VCaP (cell line): ENCODE data around the gene C3orf85.
"Not testable (repeated sequence)": the region's sequence is repeated elsewhere in the genome, so short reads cannot be mapped to it uniquely, and the experiment has no call there.

Experiments used
- H3K27ac ChIP-seq: fragments of 450-650 bp; 2 replicates; pipeline ENCODE4 v1.5.1; 2017
- CTCF ChIP-seq: fragments of 450-650 bp; conservative IDR thresholded peaks from 2 replicates; pipeline ENCODE4 v1.5.1; 2017; ENCODE audit warnings: mild to moderate bottlenecking, moderate library complexity

Gene C3orf85

DNA sequence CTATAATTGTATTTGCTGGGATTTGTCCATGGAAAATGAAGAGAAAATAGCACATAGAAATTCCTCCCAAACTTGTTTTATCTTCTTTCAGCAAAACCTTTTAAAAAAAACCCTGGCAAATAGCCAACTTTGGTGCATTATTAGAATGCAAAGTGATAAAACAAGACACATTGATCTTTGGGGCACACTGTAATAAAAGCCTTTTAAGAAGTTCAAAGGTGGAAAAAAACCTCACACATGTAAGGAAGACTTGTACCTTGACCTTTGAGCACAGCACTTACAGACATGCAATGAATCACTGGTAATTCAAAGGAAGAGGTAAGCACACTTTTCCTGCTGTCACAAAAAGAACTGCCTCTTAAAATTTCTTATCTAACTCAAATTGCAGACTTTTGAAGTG, 10.6 kb upstream of the C3orf85 start:
- no peak for TF ChIP-seq CTCF
- H3K27ac ChIP-seq = no peak overlapping the region

DNA sequence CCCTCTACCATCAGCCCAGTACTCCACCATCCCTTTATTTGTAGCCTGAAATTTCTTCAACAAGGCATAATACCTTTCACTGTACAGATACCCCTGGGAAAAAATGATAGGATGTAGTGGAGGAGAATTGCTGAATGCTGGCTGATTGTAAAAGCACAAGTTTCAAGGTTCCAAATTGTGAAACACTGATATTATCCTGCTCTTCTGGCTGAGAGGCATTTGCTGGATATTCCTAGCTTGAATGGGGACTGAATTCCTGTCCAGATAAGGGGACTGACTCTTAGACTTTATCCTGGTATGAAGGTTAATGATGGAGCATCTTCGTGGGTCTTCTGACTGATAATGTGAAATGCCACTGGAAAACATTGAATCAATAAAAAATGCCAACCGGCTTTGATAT, 9.0 kb upstream of the C3orf85 start:
- H3K27ac ChIP-seq = no peak overlapping the region

GRCh38 chr3:109131276-109131675, 5.2 kb upstream of the C3orf85 start:
- no peak for TF ChIP-seq CTCF

More for the DNA sequence above, 9.0 kb upstream of the C3orf85 start:
- no peak for TF ChIP-seq CTCF

GRCh38 chr3:109132801-109133473, 3.6 kb upstream of the C3orf85 start:
- no peak overlapping the region for H3K27ac ChIP-seq
- TF ChIP-seq CTCF = no peak

More at GRCh38 chr3:109131276-109131675, 5.2 kb upstream of the C3orf85 start:
- no peak overlapping the region for H3K27ac ChIP-seq

DNA sequence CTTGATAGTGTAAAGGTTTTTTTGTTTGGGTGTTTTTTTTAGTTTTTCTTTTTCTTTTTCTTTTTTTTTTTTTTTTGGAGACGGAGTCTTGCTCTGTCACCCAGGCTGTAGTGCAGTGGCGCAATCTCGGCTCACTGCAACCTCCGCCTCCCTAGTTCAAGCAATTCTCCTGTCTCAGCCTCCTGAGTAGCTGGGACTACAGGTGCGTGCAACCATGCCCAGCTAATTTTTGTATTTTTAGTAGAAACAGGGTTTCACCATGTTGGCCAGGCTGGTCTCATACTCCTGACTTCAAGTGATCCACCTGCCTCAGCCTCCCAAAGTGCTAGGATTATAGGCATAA, 3.1 kb upstream of the C3orf85 start:
- H3K27ac ChIP-seq = not testable (repeated sequence)

DNA sequence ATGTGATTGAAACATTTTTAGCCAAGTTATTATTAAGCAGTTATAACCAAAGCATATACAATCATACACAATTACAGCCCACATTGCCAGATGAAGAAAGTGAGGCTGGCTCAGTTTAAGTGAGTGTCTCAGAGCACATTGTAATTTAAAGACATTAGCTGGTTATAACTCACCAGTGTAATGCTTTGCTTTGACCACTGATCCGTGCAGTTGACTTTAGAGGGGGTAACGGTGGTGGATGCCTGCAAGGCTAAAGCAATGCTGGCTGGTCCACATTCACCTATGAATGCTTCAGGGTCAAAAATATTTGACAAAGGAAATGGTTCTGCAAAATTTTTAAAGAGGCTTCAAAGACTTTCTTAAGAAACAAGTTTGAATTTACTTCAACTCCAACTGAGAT, 1.2 kb downstream of the C3orf85 start:
- no peak overlapping the region for H3K27ac ChIP-seq
- TF ChIP-seq CTCF = no peak

DNA sequence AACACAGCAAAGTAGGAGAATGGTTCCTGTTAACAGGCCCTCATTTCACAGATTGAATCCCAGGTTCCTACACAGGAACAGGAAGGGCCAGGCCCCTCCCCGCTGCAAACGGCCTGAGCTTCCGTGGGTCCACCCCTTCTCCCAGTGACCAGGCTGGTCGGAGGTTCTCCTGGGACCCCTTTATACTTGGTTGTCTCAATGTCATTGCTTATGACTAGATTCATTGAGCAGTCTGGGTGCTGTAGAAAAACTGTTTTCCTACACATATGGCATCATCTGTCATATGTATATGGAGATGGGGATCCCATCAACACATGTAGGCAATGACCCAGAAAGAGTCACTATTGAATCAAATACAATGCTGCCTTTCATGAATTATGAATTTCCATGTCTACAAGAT, 3.8 kb downstream of the C3orf85 start:
- TF ChIP-seq CTCF = no peak
- no peak overlapping the region for H3K27ac ChIP-seq

DNA sequence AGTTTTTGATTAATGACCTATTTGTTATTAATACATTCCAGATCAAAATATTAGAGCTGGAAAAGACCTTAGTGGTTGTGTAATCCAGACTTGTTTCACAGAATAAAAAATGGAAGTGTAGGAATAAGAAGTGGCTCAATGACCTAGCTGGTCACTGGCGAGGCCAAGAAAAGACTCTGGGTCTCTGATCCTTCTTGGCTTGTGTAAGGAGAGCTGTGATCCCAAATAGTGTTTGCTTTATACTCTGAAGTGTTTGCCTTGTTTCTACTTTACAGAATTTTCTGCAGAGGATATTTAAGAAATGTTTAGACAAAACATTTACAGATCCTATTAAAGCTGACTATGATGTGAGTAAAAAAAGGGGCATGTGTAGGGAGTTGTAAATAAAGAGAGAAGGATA, 7.1 kb downstream of the C3orf85 start:
- TF ChIP-seq CTCF = no peak
- no peak overlapping the region for H3K27ac ChIP-seq
